Measurements from ENCODE around the gene SP6. TPM values are rescaled to one million over a fixed set of nuclear protein-coding genes. Genes with fewer than 3 reads are reported as not detected.

Gene SP6
- total RNA-seq, 1 experiment from 2014 or later: 3.1 TPM

GRCh38 chr17:47870056-47870455, 19.1 kb upstream of the SP6 start:
- CTCF ChIA-PET: no interaction called here
- Histone ChIP-seq H3K9ac (ENCODE audit: low read length) (no peak overlapping the region), H3K9me2 (replicated peaks; ENCODE audit: low read length) (no peaks in the 10 kb centered on the region), H3F3A (ENCODE audit: low read length, unreplicated experiment) (no peaks in the 10 kb centered on the region), H3K4me2 (ENCODE audit: low read length) (no peak overlapping the region), H4K20me1 (ENCODE audit: low read length) (no peaks in the 10 kb centered on the region), H3K9me3 (ENCODE audit: low read length) (no peaks in the 10 kb centered on the region), H3K27ac (ENCODE audit: low read length) (no peak overlapping the region), H2AFZ (ENCODE audit: low read length) (no peak overlapping the region), H3K36me3 (ENCODE audit: low read depth, low read length) (no peaks in the 10 kb centered on the region), H3K4me1 (ENCODE audit: insufficient read depth, low read length) (peaks cover 6% of the 10 kb centered on the region), H3K79me2 (ENCODE audit: low read length) (no peaks in the 10 kb centered on the region), H3K4me3 (ENCODE audit: low read length) (no peak overlapping the region), H3K27me3 (ENCODE audit: low read length) (no peaks in the 10 kb centered on the region)
- intact Hi-C loops (cut with micrococcal nuclease): no loop called here
- TF ChIP-seq EZH2phosphoT487 (IDR thresholded peaks at IDR 0.05; ENCODE audit: borderline replicate concordance, low read length): no peak
- TF ChIP-seq, protein P1, sequence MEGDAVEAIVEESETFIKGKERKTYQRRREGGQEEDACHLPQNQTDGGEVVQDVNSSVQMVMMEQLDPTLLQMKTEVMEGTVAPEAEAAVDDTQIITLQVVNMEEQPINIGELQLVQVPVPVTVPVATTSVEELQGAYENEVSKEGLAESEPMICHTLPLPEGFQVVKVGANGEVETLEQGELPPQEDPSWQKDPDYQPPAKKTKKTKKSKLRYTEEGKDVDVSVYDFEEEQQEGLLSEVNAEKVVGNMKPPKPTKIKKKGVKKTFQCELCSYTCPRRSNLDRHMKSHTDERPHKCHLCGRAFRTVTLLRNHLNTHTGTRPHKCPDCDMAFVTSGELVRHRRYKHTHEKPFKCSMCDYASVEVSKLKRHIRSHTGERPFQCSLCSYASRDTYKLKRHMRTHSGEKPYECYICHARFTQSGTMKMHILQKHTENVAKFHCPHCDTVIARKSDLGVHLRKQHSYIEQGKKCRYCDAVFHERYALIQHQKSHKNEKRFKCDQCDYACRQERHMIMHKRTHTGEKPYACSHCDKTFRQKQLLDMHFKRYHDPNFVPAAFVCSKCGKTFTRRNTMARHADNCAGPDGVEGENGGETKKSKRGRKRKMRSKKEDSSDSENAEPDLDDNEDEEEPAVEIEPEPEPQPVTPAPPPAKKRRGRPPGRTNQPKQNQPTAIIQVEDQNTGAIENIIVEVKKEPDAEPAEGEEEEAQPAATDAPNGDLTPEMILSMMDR (conservative IDR thresholded peaks at IDR 0.05; ENCODE audit: low read depth, low read length): no peak
- TF ChIP-seq EZH2 (IDR thresholded peaks at IDR 0.05; ENCODE audit: low read length, unreplicated experiment): no peak
- no peak for ATAC-seq
- no peak for DNase-seq
- no TSS peak for BruUV-seq (replicated peaks)
- POLR2A ChIA-PET (ENCODE audit: unreplicated experiment): no interaction called here

- Histone ChIP-seq H3F3A (ENCODE audit: low read length, unreplicated experiment) (peaks cover 4% of the 10 kb centered on the region), H3K27me3 (ENCODE audit: low read length) (no peaks in the 10 kb centered on the region), H3K4me3 (ENCODE audit: low read length) (no peak overlapping the region), H3K27ac (ENCODE audit: low read length) (no peak overlapping the region), H3K9me3 (ENCODE audit: low read length) (no peaks in the 10 kb centered on the region), H3K4me2 (ENCODE audit: low read length) (no peak overlapping the region), H2AFZ (ENCODE audit: low read length) (no peak overlapping the region), H3K9me2 (replicated peaks; ENCODE audit: low read length) (no peaks in the 10 kb centered on the region), H3K36me3 (ENCODE audit: low read depth, low read length) (no peaks in the 10 kb centered on the region), H4K20me1 (ENCODE audit: low read length) (no peaks in the 10 kb centered on the region), H3K79me2 (ENCODE audit: low read length) (no peaks in the 10 kb centered on the region), H3K9ac (ENCODE audit: low read length) (no peak overlapping the region), H3K4me1 (ENCODE audit: insufficient read depth, low read length) (peaks cover 15% of the 10 kb centered on the region)
- BruUV-seq (replicated peaks): no TSS peak
- no peak for DNase-seq
- CTCF ChIA-PET: interaction anchor here (0.6 kb wide), 1 partner anchor 88 kb away, joined by 3 read pairs; the partner anchor contains the start of gene PRR15L
- no peak for TF ChIP-seq EZH2phosphoT487 (IDR thresholded peaks at IDR 0.05; ENCODE audit: borderline replicate concordance, low read length)
- no peak for TF ChIP-seq EZH2 (IDR thresholded peaks at IDR 0.05; ENCODE audit: low read length, unreplicated experiment)
- TF ChIP-seq, protein P1 (conservative IDR thresholded peaks at IDR 0.05; ENCODE audit: low read depth, low read length): no peak
- intact Hi-C loops (cut with micrococcal nuclease): no loop called here
- no peak for ATAC-seq
- POLR2A ChIA-PET (ENCODE audit: unreplicated experiment): no interaction called here
These were observed 18.2 kb upstream of the SP6 start for GRCh38 chr17:47869114-47869513.

GRCh38 chr17:47867813-47868533, 17.0 kb upstream of the SP6 start:
- Histone ChIP-seq H3K9me3 (ENCODE audit: low read length) (no peaks in the 10 kb centered on the region), H2AFZ (ENCODE audit: low read length) (no peak overlapping the region), H3K36me3 (ENCODE audit: low read depth, low read length) (no peaks in the 10 kb centered on the region), H3K27me3 (ENCODE audit: low read length) (no peaks in the 10 kb centered on the region), H4K20me1 (ENCODE audit: low read length) (no peaks in the 10 kb centered on the region), H3K4me3 (ENCODE audit: low read length) (no peak overlapping the region), H3K9me2 (replicated peaks; ENCODE audit: low read length) (no peaks in the 10 kb centered on the region), H3K27ac (ENCODE audit: low read length) (no peak overlapping the region), H3K9ac (ENCODE audit: low read length) (no peak overlapping the region), H3K79me2 (ENCODE audit: low read length) (no peaks in the 10 kb centered on the region), H3K4me2 (ENCODE audit: low read length) (no peak overlapping the region), H3K4me1 (ENCODE audit: insufficient read depth, low read length) (peaks cover 21% of the 10 kb centered on the region), H3F3A (ENCODE audit: low read length, unreplicated experiment) (peaks cover 6% of the 10 kb centered on the region)
- ATAC-seq: no peak
- no TSS peak for BruUV-seq (replicated peaks)
- intact Hi-C loops (cut with micrococcal nuclease): no loop called here
- POLR2A ChIA-PET (ENCODE audit: unreplicated experiment): no interaction called here
- CTCF ChIA-PET: no interaction called here
- TF ChIP-seq, protein P1 (conservative IDR thresholded peaks at IDR 0.05; ENCODE audit: low read depth, low read length): no peak
- no peak for TF ChIP-seq EZH2 (IDR thresholded peaks at IDR 0.05; ENCODE audit: low read length, unreplicated experiment)
- TF ChIP-seq EZH2phosphoT487 (IDR thresholded peaks at IDR 0.05; ENCODE audit: borderline replicate concordance, low read length): no peak
- no peak for DNase-seq

Measured in PC-3 (cell line).